Stimulated activated CD4-positive, alpha-beta T cell treated with anti-CD3 and anti-CD28 coated beads, TNF-alpha, amount 100 ng/mL, for 4 hours (primary cell): ENCODE measurements around the gene ONECUT2.
"Not testable (repeated sequence)": the region's sequence is repeated elsewhere in the genome, so short reads cannot be mapped to it uniquely, and the experiment has no call there.

Experiments used
- DNase-seq, 3 experiments: peaks; one replicate each; pipeline ENCODE4 v3.0.0-alpha.2; 2020; ENCODE audit warnings: low read depth in 3 of 3

ONECUT2 gene

DNA sequence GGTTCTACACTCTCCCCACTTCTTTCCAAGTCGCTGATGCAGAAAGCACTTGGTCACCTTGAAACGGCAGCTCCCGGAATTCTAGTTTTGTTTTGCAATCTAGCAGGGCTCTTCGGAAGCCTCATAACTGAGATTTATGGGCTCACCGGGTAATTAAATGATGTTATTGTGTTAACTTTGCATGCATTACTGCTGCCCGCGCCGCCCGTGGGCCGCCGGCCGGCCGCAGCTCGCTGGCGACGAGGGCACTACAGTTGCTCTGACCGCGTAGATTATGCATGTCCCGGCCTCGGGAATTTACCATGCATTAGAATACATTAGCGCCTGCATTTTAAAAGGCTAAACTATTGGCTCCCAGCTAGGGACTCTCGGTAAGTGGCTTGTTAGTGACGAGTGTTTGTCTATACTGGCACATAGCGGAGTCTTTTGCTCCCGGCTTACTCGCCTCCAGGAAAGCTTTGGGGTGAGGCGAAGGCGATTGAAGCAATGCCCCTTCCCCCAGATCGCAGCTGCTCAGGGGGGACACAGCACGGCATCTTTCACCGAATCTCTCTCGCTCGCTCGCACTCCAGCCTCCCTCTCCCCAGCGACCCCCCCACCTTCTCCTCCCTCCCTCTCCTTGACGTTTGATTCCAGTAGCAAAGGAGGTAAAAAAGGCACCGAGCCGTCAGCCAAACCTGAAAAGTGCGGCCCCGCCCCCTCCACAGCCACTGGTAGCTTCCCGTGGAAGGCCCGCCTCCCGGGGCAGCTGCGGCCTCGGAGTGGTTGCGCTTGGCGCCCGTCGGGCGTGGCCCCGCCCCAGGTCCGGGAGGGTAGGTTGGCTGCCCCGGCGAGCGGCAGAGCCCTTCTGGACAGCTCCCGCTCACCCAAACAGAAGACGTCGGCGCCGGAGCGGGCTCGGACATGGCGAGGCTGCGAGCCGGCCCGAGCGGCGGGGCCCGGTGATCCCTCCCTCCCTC lies at the start of gene ONECUT2:
TSS of gene ONECUT2 (plus strand) at position 839 of the 959 bp plus-strand sequence. CDS start 343 bp downstream, outside the sequence.
- peak in 2 of 3 experiments; percentile 31 for DNase-seq

DNA sequence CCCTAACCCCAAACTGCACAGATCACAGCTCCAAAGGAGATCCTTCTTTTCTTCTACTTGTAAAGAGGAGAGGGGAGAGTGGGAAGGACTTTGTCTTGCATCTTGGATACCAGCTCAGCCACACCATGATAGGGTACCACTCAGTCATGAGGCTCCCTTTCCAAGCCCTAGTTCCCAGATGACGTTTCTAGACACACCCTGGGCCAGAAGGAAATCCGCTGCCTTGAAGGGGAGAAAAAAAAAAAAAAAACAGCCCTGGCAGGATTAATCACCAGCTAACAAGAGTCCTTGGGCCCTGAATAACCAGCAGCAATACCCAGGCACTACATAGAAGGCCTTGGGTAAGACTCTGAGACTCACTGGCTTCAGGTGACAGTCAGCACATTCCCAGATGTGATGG lies 45.9 kb upstream of the ONECUT2 start:
- no peak for DNase-seq

DNA sequence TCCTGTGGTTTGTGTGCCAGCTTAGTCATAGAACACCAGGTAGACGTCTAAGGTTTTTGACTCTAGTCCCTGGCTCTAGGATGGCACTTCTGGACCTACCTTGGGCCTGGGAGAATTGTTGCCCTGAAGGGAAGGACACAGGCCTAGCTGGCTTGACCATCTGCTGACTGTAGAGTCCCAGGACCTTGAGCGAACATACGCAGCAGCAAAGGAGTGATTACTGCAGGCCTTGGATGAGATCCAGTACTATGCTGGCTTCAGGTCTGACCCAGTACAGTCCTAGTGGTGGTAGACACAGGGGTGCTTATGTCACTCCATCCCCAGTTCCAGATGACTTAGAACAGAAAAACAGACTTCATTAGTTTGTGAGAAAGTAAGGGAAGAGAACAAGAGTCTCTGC lies 45.1 kb upstream of the ONECUT2 start:
- DNase-seq: no peak

DNA sequence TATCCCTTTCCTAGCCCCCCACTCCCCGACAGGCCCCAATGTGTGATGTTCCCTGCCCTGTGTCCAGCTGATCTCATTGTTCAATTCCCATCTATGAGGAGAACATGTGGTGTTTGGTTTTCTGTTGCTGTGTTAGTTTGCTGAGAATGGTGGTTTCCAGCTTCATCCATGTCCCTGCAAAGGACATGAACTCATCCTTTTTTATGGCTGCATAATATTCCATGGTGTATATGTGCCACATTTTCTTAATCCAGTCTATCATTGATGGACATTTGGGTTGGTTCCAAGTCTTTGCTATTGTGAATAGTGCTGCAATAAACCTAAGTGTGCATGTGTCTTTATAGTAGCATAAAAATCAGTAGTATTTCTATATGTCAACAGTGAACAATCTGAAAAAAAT lies 40.4 kb upstream of the ONECUT2 start:
- DNase-seq: not testable (repeated sequence)

DNA sequence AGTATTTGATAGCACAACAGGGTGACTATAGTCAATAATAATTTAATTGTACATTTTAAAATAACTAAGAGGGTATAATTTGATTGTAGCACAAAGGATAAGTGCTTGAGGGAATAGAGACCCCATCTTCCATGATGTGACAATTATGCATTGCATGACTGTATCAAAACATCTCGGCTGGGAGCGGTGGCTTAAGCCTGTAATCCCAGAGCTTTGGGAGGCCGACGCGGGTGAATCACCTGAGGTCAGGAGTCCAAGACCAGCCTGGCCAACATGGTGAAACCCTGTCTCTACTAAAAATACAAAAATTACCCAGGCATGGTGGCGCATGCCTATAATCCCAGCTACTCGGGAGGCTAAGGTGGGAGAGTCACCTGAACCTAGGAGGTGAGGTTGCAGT lies 38.3 kb upstream of the ONECUT2 start:
- DNase-seq: not testable (repeated sequence)

DNA sequence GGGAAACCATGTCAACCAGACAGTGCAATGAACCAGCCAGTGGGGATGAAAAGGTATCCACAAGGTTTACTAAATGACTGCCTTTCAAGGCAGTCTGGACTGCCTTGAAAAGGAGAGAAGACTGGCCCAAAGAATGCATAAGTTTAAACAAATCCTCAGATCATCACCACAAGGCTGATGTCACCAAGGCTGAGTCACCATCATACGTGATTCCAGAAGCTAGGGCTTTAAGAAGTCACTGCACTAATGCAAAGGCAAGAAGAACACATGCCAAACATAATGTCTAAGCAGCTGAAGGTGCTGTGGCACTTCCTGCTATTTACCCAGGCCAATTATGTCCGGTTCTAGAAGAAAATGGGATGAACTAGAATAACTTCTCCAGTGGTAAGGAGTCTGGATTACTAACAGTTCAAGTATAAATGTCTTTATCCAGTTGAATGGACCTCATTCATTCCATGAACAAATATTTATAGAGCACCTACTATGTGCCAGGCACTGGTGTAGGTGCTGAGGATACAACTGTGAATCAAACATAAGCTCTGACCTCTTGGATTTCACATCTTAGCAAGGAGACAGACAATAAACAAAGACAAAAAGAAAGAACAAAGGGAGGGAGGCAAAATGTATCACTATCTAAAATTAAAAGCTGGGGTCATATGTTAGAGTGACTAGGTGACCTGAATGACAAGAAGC lies 37.6 kb upstream of the ONECUT2 start:
- DNase-seq: no peak

DNA sequence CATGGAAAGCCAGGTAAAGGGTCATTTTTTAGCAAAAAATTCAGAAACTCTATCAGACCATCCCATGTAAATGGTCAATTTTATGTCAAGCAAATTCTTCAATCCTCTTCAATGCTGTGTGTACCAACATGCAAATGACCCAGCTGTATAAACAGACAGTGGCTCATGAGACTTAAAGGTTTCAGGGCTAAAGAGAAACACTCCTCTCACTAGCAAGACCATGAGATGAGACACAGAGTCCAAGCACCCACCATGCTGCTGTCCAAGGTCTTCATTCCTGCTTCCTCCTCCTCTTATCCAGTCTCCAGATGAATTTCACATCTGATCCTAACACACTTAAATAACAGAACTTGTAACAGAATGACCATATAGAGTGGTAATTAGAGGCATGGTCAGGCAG lies 30.8 kb upstream of the ONECUT2 start:
- no peak for DNase-seq

DNA sequence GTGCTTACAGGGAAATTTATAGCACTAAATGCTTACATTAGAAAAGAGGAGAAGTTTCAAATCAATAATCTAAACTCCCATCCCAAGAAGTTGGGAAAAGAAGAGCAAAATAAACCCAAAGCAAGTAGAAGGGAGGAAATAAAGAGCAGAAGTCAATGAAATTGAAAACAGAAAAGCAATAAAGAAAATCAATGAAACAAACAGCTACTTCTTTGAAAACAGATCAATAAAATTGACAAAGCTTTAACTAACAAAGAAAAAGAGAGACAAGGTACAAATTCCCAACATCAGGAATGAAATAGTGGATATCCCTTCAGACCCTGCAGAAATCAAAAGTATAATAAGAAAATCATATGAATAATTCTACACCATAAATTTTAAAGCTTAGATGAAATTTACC lies 25.5 kb upstream of the ONECUT2 start:
- DNase-seq: no peak

DNA sequence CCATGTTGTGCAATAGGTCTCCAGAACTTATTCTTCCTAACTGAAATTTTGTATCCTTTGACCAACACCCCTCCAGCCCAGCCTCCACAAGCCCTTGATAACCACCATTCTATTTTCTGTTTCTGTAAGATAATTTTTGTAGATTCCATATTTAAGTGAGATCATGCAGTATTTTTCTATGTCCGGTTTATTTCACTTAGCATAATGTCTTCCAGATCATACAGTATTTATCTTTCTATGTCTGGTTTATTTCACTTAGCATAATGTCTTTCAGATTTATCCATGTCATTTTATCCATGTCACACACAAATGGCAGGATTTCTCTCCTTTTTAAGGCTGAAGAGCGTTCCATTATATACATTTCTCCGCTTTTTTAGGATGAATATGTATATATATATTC lies 24.4 kb upstream of the ONECUT2 start:
- DNase-seq: no peak

DNA sequence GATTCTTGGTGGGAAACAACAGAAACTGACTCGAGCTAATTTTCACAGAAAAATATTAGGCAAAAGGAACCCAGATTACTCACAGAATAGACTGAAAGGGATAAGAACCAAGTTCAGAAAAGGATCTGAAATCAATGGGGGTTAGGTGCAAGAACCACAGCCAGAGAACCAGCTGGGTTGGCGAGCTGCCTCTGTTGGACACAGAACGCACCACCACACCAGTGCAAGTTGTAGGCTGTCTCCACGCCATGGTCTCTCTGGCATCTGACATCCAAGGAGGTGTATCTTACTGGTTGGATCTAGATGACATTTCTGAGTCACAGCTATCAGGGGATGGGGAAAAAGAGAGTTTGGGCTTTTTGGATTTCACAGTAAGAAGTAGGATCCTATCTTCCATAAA lies 18.6 kb upstream of the ONECUT2 start:
- no peak for DNase-seq

DNA sequence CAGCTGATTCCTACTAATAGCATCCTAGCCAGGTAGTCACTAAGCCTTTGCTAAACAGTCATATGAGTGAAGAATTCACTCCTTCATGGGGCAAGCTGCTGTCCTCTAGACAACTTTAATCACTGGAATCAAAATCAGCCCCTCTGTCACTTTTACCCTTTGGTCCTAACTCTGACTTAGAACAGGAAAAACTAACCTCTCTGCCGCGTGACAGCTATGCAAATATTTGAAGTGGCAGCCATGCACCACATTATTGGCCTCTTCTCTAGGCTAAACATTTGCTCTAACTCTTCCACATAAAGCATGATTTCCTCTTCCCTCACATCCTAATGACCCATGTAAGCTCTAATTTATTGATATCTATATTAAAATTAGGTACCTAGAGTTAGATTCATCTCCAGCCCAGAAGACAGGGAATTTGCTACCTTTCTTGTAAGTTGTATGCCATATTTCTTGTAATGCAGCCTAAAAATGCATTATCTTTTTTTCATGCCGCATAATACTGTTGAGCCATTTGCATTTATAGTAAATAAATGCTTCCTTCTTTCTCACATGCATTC lies 12.8 kb upstream of the ONECUT2 start:
- DNase-seq: no peak

DNA sequence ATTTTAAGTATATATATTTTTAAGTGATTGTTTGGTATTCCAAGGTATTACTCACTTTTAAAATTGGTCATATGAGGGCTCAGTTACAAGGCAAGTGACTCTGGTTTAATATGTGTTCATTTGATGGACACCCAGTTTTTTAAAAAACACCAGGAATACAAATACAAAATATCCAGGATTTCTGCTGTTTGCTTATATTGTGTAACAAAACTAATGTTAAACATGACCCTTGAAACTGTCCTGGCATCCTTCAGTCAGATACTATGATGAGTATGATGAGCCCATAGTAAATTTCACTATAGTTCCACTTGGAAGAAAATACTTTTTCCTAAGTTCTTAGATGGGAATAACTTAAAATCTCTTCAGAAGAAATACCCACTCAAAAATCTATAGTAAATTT lies 11.4 kb upstream of the ONECUT2 start:
- DNase-seq: no peak

DNA sequence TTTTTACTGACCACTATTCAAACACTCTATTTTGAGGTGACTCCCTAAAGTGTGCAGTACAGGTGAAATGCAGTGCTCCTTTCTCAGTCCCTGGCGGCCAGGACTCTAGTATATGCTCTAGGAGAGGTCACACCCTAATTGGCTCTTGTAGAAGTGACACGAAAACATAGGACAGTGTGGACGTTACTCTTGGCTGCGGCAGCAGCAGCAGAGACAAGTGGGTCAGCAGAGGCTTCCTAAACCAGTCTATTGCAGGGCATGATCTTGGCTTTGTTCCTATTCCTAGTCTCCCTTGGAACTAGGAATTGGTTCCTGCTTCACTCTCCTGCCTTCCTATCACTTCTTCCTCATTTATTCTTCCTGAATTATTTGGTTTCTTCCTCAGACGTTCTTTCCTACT lies 10.1 kb upstream of the ONECUT2 start:
- no peak for DNase-seq

DNA sequence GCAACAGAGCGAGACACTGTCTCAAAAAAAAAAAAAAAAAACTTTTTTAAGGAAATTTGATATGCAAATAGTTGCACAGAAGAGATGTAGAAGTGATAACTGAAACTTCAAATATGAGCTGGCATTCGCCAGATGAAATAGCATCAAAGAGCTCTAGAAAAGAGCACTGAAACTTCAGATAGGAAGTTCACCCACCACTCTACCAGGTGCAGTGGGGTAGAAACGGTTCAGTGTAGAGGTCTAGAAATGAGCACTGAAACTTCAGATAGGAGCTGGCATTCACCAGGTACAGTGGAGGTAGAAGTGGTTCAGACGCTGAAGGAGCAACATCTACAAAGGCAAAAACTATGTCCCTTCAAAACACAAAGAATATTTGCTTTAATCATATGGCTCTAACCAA lies 9.0 kb upstream of the ONECUT2 start:
- no peak for DNase-seq

DNA sequence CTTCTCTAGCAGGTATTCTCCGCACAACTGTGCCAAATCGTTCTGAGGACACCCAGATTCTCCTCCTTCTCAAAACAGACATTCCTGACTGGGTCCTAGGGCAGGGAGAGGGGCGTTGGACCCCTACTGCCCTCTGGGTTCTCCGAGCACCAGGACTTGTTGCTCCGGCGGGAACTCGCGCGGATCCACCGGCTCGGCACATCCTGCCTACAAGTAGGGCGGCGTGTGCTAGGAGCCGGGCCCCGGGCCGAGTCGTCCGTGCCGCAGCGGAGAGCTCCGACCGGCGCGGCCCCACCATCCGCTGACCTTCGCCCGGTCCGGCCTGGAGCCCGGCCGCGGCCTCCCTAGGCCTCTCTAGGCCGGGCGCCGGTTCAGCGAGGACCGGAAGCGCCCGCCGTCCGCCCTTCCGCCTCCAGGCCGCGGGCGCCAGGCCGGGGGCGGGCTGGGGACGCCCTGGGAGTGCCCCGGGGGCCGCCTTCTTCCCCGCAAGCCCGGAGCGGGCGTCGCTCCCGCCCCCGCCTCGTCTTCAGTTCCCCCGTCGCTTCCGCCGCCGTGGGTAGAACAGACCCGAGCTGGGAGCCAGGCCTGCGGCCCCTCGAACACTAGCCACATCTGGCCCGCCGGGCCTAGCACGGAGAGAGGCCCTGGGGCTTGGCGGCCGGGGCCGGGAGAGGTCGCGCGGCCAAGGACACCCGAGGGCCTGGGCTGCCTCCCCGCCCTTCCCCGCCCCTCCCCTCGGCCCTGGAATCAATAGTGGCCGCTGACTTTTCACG lies 7.6 kb upstream of the ONECUT2 start:
- DNase-seq: no peak

DNA sequence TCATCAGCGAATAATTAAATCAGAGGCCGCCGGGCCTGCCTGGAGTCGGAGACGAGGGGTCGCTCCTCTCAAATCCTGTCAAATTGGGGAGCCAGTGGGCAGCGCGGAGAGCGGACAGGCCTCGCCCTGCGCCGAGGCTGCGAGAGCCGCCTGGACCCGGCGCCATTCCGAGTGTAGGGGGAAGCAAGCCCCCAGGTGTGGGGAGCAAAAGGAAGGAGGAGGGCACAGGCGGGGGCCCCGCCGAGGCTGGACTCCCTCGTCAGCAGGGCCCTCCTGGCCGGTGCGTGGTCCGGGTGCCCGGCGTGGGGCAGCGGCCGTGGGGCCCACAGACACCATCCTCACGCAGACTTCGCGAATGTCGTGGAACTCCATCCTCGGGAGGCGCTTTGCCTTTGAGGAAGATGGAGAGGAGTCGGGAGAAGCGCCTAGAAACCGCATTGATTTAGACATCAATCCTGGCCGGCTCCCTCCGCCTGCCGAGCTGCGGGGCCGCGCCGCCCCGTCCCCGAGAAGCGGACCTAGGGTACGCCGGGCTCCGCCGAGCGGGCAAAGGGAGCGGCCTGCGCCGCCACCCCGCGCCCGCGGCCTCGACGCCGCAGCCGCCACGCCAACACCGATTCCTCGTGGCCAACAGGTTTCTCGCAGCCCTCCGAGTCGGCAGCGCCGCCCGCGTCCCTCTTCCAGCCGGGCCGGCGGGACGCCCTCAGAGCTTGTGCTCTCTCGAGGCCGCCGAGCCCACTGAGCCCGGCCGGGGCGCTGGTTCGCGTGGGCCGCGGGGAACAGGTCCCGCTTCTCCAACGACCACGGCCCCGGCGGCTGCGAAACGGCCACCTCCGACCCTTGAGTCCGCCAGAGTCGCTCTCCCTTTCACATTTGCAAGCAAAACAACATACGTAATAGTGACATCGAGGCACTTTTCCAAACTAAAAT lies 6.7 kb upstream of the ONECUT2 start:
- no peak for DNase-seq

DNA sequence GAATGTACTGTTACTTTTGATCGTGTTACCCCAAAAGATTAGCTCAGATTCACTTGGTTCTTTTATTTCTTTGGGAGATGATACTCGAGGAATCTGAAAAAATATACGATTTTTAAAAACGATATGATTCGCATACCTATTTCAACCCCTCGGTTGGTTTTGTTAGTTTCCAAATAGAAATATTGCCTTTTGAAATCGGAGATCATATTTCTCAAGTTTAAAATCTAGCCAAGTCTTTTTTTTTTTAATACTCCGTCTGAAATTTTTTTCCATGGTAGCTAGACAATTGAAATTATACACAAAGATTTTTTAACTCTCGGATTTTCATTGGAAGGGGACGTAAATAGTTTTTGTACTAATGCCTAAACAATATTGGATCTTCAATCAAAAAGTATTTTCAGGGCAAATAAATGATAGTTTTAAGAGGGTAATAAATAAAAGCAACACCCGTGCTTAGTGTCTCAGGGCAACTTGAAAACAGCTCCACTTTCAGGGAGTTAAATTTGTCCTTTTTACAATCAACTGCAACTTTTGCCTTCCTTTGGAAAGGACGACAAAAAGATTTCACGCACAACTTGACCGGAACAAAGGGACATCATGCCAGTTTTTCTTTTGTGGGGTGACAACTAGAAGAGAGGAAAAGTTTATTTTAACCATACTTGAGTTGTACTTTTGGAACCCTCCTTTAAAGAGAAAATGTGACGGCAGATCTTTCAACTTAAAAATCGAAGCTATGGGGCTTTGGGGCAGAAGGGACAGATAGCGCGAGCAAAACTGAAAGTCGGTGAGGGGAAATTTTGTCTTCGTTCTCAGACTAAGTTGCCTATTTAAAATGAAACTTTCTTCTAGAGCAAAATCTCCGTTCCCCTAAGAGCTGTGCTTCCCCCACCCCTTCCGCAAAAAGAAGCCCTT lies 5.8 kb upstream of the ONECUT2 start:
- no peak for DNase-seq

DNA sequence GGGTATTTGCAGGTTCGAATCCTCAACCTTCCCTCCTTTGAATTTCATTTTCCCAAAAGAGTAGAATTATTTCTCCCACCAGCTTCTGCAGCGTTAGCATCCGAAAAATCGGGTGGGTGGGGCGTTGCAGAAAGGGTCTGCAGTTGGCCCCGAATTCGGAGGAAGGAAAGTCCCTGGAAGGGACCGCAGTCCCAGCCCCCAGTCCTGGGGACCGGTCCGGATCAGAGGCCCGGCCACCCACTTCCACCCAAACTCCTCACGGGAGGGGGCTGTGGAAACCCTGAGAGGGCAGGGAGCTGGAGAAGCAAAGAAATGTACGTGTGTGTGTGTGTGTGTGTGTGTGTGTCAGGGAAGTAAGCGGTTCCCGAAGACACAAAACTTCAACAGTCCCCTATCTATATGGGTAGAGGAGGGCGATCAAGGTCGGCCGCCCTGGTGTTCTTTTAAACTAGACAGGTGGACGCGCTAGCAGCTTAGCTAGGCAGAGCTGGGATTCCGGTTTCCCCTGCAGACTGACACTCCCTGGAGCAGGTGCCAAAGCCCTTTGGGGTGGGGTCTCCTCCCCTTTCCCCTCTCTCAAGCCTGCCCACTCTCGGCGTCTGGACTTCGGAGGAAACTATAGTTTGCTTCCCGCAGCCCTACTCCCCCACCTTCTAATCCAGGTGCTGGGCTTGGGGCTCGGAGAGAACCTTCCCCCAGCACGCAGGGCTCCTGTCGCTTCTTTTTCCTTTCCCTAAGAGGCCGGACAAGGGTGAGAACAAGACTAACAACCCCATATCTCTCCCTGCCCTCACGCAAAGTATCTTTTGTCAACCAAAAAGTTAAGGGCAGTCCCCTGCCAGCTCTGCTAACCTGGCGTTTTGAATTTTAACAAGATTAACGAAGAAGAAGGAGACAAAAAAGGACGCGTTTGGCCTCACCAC lies 4.8 kb upstream of the ONECUT2 start:
- no peak for DNase-seq

DNA sequence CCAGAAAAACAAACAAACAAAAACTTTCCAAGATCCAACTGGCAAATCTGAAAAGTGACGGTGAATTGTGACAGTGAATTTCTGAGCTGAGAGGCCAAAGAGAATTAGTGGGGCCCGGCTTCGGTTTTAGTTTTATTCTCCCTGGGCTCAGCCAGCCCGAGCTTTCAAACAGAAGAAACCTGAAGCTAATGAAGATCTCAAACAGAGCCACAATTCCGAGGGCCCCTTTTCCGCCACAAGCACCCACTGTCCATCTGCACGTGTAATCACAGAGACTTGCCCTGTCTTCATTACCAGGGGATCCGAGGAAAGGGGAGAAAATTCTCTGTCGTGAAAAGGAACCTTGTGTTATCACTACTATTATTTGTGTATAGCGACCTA lies 4.2 kb upstream of the ONECUT2 start:
- no peak for DNase-seq
